SIG-M5 treated with dmso at 0.1 percent for 504 hours (cell line): Measurements from ENCODE around the gene CDH26.

Experiments
- DNase-seq: peaks from one replicate; lab custom pipeline; 2025; ENCODE audit not compliant: unreplicated experiment; lab: John Stamatoyannopoulos, UW

Gene CDH26

DNA sequence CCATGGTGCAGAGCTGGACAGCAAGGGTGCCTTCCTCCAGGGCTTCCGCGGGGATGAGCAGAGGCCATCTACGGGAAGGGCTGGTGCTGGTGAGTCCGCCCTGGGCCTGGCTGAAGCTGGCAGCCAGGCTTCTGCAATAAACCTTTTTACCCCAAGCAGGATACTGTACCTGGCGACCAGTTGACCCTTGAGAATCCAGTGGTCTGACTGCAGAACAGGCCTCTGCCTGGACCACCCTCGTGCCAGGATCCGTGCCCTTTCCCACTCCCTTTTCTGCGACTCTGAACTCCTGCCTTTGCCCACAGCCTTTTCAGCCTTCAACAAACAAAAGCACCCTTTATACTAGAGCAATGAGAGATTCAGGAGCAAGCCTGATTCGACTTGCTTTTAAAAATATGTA lies 18.9 kb downstream of the CDH26 start:
- DNase-seq = no peak

GRCh38 chr20:59983076-59983475 lies 24.9 kb downstream of the CDH26 start:
- DNase-seq = no peak

- DNase-seq = peak; percentile 81
Observed at GRCh38 chr20:59984541-59984940, 26.3 kb downstream of the CDH26 start.

- no peak for DNase-seq
Observed at GRCh38 chr20:59985164-59985563, 26.9 kb downstream of the CDH26 start.

GRCh38 chr20:59985864-59986263 lies 27.6 kb downstream of the CDH26 start:
- peak; percentile 42 for DNase-seq

DNA sequence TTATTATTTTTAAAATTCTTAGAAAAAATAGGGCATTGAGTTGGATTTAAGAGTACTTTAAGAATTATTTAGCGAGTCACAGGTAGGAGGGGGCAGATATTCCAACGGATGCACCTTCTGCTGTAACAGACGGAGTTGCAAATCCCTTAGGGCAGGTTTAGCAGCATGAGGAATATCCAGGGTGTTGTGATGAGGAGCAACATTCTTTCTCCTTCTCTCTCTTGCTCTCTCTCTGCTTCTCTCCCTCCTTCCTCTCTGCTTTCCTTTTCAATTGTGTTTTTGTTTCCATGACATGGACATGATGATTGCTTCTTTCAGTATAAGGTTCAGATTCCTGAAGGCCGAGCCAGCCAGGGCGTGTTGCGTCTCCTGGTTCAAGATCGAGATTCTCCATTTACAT lies 28.9 kb downstream of the CDH26 start:
- no peak for DNase-seq

DNA sequence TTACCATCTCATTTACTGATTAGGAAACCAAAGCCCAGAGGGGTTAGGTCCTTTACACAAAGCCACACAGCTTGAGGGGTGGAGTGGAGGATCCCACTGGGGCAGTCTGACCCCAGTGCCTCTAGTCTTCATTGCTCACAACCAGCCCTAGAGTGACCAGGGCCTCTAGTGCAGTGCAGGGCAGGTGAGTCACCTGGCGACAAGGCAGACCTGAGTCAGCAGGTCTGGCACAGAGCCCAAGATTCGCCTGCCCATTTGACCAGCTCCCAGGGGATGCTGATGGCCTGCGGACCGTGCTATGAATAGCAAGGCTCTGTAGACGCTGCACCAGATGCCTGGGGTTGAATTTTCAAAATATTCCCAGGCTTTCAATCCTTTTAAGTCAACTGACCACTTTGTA lies 29.9 kb downstream of the CDH26 start:
- DNase-seq = peak; percentile 57

DNA sequence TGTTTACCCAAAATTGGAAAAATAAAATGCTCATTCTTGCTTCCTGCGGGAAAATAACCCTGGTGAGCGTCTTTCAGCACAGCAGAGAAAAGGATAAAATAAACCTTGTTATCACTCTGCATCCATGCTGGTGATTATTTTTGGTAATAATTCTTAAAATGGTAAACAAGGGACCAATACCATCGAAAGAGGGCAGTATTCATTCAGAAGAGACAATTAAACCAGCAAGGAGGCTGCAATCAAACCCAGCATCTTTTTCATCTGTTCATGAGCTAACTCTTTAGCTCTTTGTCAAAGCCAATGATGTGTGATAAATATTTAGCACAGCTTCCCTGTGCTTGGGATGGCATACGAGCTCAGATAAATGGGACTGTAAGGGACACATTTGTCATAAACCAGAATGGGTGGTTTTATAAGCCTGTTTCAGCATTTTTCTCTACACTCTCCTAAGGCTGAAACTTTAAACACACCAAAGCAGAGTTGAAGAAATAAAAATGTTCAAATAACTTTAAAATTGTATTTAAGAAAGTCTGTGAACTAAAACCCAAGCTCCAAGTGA lies 34.4 kb downstream of the CDH26 start:
- DNase-seq = peak; percentile 63

DNA sequence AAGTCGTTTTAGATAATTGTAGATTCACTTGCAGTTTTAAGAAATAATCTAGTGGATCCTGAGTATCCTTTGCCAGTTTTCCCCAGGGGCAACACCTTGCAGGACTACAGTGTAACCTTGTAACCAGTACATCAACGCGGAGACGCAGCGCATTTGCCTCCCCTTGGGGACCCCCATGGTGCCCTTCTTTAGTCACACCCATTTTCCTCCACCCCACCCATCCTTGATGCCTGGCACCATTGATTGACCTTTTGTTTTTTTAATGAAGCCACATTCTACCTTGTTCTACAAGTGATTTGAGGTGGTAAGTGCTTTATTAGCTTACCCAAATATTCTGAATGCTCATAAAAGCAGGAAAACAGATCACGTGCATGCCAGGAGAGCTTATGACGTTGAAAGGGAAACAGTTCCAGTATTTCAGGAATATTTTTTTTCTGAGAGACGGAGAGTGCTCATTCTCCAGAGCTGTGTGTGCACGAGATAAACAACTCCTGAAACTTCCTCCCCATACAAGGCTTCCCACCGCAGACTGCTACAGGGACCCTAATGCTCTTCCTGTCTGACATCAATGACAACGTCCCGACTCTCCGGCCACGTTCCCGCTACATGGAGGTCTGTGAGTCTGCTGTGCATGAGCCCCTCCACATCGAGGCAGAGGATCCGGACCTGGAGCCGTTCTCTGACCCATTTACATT lies 35.7 kb downstream of the CDH26 start:
- no peak for DNase-seq

GRCh38 chr20:59994697-59995122 lies 36.5 kb downstream of the CDH26 start:
- DNase-seq = peak; percentile 70

- DNase-seq = peak; percentile 50
Observed at GRCh38 chr20:59996108-59996507, 37.9 kb downstream of the CDH26 start.

GRCh38 chr20:59997896-59998295 lies 39.7 kb downstream of the CDH26 start:
- DNase-seq = no peak

- no peak for DNase-seq
Observed at GRCh38 chr20:59999502-59999901, 41.3 kb downstream of the CDH26 start.

GRCh38 chr20:60000271-60001042 lies 42.2 kb downstream of the CDH26 start:
- no peak for DNase-seq

GRCh38 chr20:60001108-60001507 lies 42.9 kb downstream of the CDH26 start:
- DNase-seq = no peak

DNA sequence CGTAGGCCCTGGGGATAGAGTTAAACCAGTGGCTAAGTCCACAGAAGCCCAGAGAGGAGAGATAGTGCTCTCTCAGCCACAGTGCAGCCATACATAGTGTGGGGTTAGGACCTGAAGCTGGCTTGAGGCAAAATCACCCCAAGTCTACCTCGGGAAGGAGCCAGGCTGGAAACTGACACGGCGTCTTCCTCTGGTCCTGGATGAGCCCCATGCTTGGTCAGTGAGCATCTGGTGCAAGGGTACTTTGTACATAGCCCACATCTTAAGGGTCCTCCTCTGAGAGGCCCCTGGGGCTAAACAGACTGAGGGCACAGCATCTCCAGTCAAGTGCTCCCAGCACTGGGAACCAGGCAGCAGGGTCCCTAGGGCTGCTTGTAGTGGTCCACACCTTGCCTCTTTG lies 45.6 kb downstream of the CDH26 start:
- no peak for DNase-seq

DNA sequence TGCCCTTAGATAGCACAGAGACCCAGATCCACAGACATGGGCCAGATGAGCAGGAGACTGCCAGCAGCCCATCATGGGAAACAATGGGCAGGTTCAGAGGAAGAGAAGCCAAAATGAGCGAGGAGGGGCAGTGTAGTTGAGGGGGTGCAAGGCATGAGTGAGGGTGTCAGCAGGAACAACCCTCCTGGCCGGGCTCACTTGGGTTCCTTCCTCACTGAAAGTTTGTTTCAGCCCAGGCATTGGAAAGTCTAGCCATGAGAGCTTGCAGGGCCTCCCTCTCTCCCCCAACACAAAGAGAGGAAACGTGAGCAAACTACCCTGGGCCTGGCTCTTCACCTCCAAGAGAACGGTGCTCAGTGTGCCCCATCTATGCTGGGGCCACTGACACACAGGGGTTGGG lies 48.0 kb downstream of the CDH26 start:
- DNase-seq = no peak

- DNase-seq = no peak
Observed at GRCh38 chr20:60007464-60007863, 49.2 kb downstream of the CDH26 start.

GRCh38 chr20:60008130-60008808 lies 50.0 kb downstream of the CDH26 start:
- DNase-seq = peak; percentile 54

GRCh38 chr20:60009318-60009717 lies 51.1 kb downstream of the CDH26 start:
- DNase-seq = no peak

GRCh38 chr20:60009826-60010616 lies 51.8 kb downstream of the CDH26 start:
- DNase-seq = no peak
